ENCODE measurements around the gene CYYR1.

DNA sequence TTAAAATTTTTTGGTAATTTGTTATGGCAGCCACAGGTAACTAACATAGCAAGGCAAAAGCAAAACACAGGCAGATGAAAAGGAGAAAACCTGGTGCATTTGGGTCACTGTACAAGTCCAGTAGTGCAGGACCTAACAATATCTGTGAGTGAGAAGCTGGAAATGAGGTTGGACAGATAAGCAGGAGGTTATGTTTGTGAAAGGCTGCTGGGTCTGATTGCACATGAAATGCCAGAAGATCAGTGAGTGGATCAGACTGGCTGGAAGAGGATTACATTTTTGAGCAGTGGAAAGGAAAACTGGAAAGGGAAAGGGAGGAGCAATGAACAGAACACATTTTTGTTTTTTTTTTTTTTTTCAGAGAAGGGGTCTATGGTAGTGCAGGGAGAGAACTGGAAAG, 73.6 kb downstream of the CYYR1 start:
- TF ChIP-seq, protein P1, sequence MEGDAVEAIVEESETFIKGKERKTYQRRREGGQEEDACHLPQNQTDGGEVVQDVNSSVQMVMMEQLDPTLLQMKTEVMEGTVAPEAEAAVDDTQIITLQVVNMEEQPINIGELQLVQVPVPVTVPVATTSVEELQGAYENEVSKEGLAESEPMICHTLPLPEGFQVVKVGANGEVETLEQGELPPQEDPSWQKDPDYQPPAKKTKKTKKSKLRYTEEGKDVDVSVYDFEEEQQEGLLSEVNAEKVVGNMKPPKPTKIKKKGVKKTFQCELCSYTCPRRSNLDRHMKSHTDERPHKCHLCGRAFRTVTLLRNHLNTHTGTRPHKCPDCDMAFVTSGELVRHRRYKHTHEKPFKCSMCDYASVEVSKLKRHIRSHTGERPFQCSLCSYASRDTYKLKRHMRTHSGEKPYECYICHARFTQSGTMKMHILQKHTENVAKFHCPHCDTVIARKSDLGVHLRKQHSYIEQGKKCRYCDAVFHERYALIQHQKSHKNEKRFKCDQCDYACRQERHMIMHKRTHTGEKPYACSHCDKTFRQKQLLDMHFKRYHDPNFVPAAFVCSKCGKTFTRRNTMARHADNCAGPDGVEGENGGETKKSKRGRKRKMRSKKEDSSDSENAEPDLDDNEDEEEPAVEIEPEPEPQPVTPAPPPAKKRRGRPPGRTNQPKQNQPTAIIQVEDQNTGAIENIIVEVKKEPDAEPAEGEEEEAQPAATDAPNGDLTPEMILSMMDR (IDR thresholded peaks at IDR 0.05): no peak
- no peak for TF ChIP-seq POLR2AphosphoS5 (IDR thresholded peaks at IDR 0.05; ENCODE audit: low read depth, low read length)
- TF ChIP-seq TCF7L2 (IDR thresholded peaks at IDR 0.05; ENCODE audit: low read depth, low read length): no peak
- TF ChIP-seq, protein P2, sequence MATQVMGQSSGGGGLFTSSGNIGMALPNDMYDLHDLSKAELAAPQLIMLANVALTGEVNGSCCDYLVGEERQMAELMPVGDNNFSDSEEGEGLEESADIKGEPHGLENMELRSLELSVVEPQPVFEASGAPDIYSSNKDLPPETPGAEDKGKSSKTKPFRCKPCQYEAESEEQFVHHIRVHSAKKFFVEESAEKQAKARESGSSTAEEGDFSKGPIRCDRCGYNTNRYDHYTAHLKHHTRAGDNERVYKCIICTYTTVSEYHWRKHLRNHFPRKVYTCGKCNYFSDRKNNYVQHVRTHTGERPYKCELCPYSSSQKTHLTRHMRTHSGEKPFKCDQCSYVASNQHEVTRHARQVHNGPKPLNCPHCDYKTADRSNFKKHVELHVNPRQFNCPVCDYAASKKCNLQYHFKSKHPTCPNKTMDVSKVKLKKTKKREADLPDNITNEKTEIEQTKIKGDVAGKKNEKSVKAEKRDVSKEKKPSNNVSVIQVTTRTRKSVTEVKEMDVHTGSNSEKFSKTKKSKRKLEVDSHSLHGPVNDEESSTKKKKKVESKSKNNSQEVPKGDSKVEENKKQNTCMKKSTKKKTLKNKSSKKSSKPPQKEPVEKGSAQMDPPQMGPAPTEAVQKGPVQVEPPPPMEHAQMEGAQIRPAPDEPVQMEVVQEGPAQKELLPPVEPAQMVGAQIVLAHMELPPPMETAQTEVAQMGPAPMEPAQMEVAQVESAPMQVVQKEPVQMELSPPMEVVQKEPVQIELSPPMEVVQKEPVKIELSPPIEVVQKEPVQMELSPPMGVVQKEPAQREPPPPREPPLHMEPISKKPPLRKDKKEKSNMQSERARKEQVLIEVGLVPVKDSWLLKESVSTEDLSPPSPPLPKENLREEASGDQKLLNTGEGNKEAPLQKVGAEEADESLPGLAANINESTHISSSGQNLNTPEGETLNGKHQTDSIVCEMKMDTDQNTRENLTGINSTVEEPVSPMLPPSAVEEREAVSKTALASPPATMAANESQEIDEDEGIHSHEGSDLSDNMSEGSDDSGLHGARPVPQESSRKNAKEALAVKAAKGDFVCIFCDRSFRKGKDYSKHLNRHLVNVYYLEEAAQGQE (IDR thresholded peaks at IDR 0.05; ENCODE audit: insufficient read depth in 1 of 2, low read depth in 2 of 2, low read length in 1 of 2): no peak
